Naive thymus-derived CD4-positive, alpha-beta T cell (primary cell): ENCODE results near the gene HSD17B14. TPM values are rescaled to one million over a fixed set of nuclear protein-coding genes. Genes with fewer than 3 reads are reported as not detected.

Experiments used
- polyA plus RNA-seq, 2 donors: library from polyadenylated mRNA; unstranded; fragments of 300-500 nt; fragmentation: Illumina TruSeq; gene quantifications; one replicate each; pipeline ENCODE4 v1.2.3, GENCODE V29; 2021
- total RNA-seq, 6 experiments: library from RNA in 5 of 6; stranded (reverse) in 5 of 6; gene quantifications; 1 replicate in 5 of 6; 2 replicates in 1 of 6; pipeline ENCODE4 v1.2.3 and lab custom pipeline; 2021 to 2026

Gene HSD17B14
- total and polyA plus RNA-seq, 7 experiments from 2014 or later = 0.38 to 2.9 (median 1.2) TPM; not detected in 1

Other genes with a start within 250 kb of the HSD17B14 start
Only the 30 nearest of the 33 such genes appear.
- gene FAM83E, start 221.4 kb downstream of the HSD17B14 start, total RNA-seq = 1 to 10 TPM in 3 of 5 experiments, under 1 TPM in 1, not detected in 1; 0.80 to 3.7 (median 2.9) TPM
- gene FAM83E, start 221.4 kb downstream of the HSD17B14 start, polyA plus RNA-seq = under 1 TPM in 1 of 2 donors, not detected in 1; 0.66 TPM
- 1,000 to 10,000 TPM; 1,570 to 2,826 (median 2,745) TPM for gene RPL18, start 217.3 kb downstream of the HSD17B14 start, total RNA-seq
- 1,000 to 10,000 TPM; 2,813 to 2,817 TPM for gene RPL18, start 217.3 kb downstream of the HSD17B14 start, polyA plus RNA-seq
- gene SPHK2, start 217.0 kb downstream of the HSD17B14 start, total RNA-seq = 10 to 100 TPM; 20.1 to 34.7 (median 30.5) TPM
- 10 to 100 TPM; 11.2 to 11.7 TPM for gene SPHK2, start 217.0 kb downstream of the HSD17B14 start, polyA plus RNA-seq
- gene DBP, start 199.1 kb downstream of the HSD17B14 start, total RNA-seq = 10 to 100 TPM; 11.9 to 79.9 (median 33.2) TPM
- gene DBP, start 199.1 kb downstream of the HSD17B14 start, polyA plus RNA-seq = 100 to 1,000 TPM in 1 of 2 donors, 10 to 100 TPM in 1; 61.7 to 130 TPM
- 10 to 100 TPM in 4 of 5 experiments, 1 to 10 TPM in 1; 7.5 to 20.5 (median 12.5) TPM for gene CA11, start 190.3 kb downstream of the HSD17B14 start, total RNA-seq
- gene CA11, start 190.3 kb downstream of the HSD17B14 start, polyA plus RNA-seq = 1 to 10 TPM; 6.3 to 8.0 TPM
- 1 to 10 TPM in 4 of 5 experiments, under 1 TPM in 1; 0.99 to 5.9 (median 3.0) TPM for gene NTN5, start 163.5 kb downstream of the HSD17B14 start, total RNA-seq
- gene NTN5, start 163.5 kb downstream of the HSD17B14 start, polyA plus RNA-seq = under 1 TPM; 0.41 to 0.59 TPM
- not detected for gene FUT2, start 140.5 kb downstream of the HSD17B14 start, total RNA-seq
- under 1 TPM; 0.09 to 0.78 TPM for gene FUT2, start 140.5 kb downstream of the HSD17B14 start, polyA plus RNA-seq
- 1 to 10 TPM in 3 of 5 experiments, under 1 TPM in 2; 0.80 to 2.1 (median 1.3) TPM for gene MAMSTR, start 116.8 kb downstream of the HSD17B14 start, total RNA-seq
- under 1 TPM; 0.25 to 0.87 TPM for gene MAMSTR, start 116.8 kb downstream of the HSD17B14 start, polyA plus RNA-seq
- under 1 TPM in 2 of 5 experiments, not detected in 3; 0.12 to 0.21 TPM for gene RASIP1, start 95.9 kb downstream of the HSD17B14 start, total RNA-seq
- under 1 TPM; 0.12 to 0.65 TPM for gene RASIP1, start 95.9 kb downstream of the HSD17B14 start, polyA plus RNA-seq
- not detected for gene IZUMO1, start 89.6 kb downstream of the HSD17B14 start, total RNA-seq
- not detected for gene IZUMO1, start 89.6 kb downstream of the HSD17B14 start, polyA plus RNA-seq
- gene FUT1, start 83.8 kb downstream of the HSD17B14 start, total RNA-seq = under 1 TPM in 1 of 5 experiments, not detected in 4; 0.17 TPM
- not detected for gene FUT1, start 83.8 kb downstream of the HSD17B14 start, polyA plus RNA-seq
- gene FGF21, start 81.0 kb downstream of the HSD17B14 start, total RNA-seq = not detected
- not detected for gene FGF21, start 81.0 kb downstream of the HSD17B14 start, polyA plus RNA-seq
- gene BCAT2, start 25.5 kb downstream of the HSD17B14 start, total RNA-seq = 10 to 100 TPM; 16.7 to 53.1 (median 22.5) TPM
- gene BCAT2, start 25.5 kb downstream of the HSD17B14 start, polyA plus RNA-seq = 10 to 100 TPM; 25.5 to 30.9 TPM
- gene PLEKHA4, start 32.1 kb upstream of the HSD17B14 start, total RNA-seq = 1 to 10 TPM; 2.1 to 7.4 (median 4.0) TPM
- gene PLEKHA4, start 32.1 kb upstream of the HSD17B14 start, polyA plus RNA-seq = 1 to 10 TPM; 2.6 to 5.6 TPM
- 1,000 to 10,000 TPM in 1 of 5 experiments, 100 to 1,000 TPM in 1, 10 to 100 TPM in 3; 31.5 to 1,030 (median 71.9) TPM for gene PPP1R15A, start 35.9 kb upstream of the HSD17B14 start, total RNA-seq
- gene PPP1R15A, start 35.9 kb upstream of the HSD17B14 start, polyA plus RNA-seq = 10 to 100 TPM; 23.0 to 29.8 TPM
- not detected for gene TULP2, start 62.3 kb upstream of the HSD17B14 start, total RNA-seq
- not detected for gene TULP2, start 62.3 kb upstream of the HSD17B14 start, polyA plus RNA-seq
- 100 to 1,000 TPM; 128 to 252 (median 142) TPM for gene NUCB1, start 63.8 kb upstream of the HSD17B14 start, total RNA-seq
- 100 to 1,000 TPM in 1 of 2 donors, 10 to 100 TPM in 1; 70.5 to 150 TPM for gene NUCB1, start 63.8 kb upstream of the HSD17B14 start, polyA plus RNA-seq
- gene DHDH, start 97.2 kb upstream of the HSD17B14 start, total RNA-seq = 1 to 10 TPM; 1.1 to 1.7 (median 1.3) TPM
- 1 to 10 TPM; 1.0 to 2.7 TPM for gene DHDH, start 97.2 kb upstream of the HSD17B14 start, polyA plus RNA-seq
- gene BAX, start 118.4 kb upstream of the HSD17B14 start, total RNA-seq = 100 to 1,000 TPM in 3 of 5 experiments, 10 to 100 TPM in 2; 78.7 to 355 (median 122) TPM
- 10 to 100 TPM; 49.1 to 66.3 TPM for gene BAX, start 118.4 kb upstream of the HSD17B14 start, polyA plus RNA-seq
- 1,000 to 10,000 TPM in 4 of 5 experiments, 100 to 1,000 TPM in 1; 888 to 1,929 (median 1,286) TPM for gene FTL, start 128.8 kb upstream of the HSD17B14 start, total RNA-seq
- 1,000 to 10,000 TPM; 3,820 to 4,967 TPM for gene FTL, start 128.8 kb upstream of the HSD17B14 start, polyA plus RNA-seq
- gene GYS1, start 156.8 kb upstream of the HSD17B14 start, total RNA-seq = 10 to 100 TPM; 27.3 to 82.3 (median 50.7) TPM
- gene GYS1, start 156.8 kb upstream of the HSD17B14 start, polyA plus RNA-seq = 10 to 100 TPM; 22.6 to 40.3 TPM
- gene RUVBL2, start 157.4 kb upstream of the HSD17B14 start, total RNA-seq = 10 to 100 TPM; 23.4 to 94.0 (median 24.1) TPM
- 10 to 100 TPM; 58.7 to 72.9 TPM for gene RUVBL2, start 157.4 kb upstream of the HSD17B14 start, polyA plus RNA-seq
- not detected for gene LHB, start 180.6 kb upstream of the HSD17B14 start, total RNA-seq
- not detected for gene LHB, start 180.6 kb upstream of the HSD17B14 start, polyA plus RNA-seq
- gene CGB3, start 187.8 kb upstream of the HSD17B14 start, total RNA-seq = not detected
- not detected for gene CGB3, start 187.8 kb upstream of the HSD17B14 start, polyA plus RNA-seq
- not detected for gene CGB2, start 195.4 kb upstream of the HSD17B14 start, total RNA-seq
- gene CGB2, start 195.4 kb upstream of the HSD17B14 start, polyA plus RNA-seq = not detected
- gene CGB1, start 200.4 kb upstream of the HSD17B14 start, total RNA-seq = not detected
- not detected for gene CGB1, start 200.4 kb upstream of the HSD17B14 start, polyA plus RNA-seq
- gene CGB5, start 207.4 kb upstream of the HSD17B14 start, total RNA-seq = not detected
- gene CGB5, start 207.4 kb upstream of the HSD17B14 start, polyA plus RNA-seq = not detected
- not detected for gene CGB8, start 212.6 kb upstream of the HSD17B14 start, total RNA-seq
- not detected for gene CGB8, start 212.6 kb upstream of the HSD17B14 start, polyA plus RNA-seq
- gene CGB7, start 221.3 kb upstream of the HSD17B14 start, total RNA-seq = not detected
- not detected for gene CGB7, start 221.3 kb upstream of the HSD17B14 start, polyA plus RNA-seq
- not detected for gene NTF4, start 228.3 kb upstream of the HSD17B14 start, total RNA-seq
- gene NTF4, start 228.3 kb upstream of the HSD17B14 start, polyA plus RNA-seq = not detected